ENCODE data around the gene PDIA4. TPM values are rescaled to one million over a fixed set of nuclear protein-coding genes. Genes with fewer than 3 reads are reported as not detected.

Gene PDIA4
- total RNA-seq, 1 donor from 2014 or later: 123 TPM

DNA sequence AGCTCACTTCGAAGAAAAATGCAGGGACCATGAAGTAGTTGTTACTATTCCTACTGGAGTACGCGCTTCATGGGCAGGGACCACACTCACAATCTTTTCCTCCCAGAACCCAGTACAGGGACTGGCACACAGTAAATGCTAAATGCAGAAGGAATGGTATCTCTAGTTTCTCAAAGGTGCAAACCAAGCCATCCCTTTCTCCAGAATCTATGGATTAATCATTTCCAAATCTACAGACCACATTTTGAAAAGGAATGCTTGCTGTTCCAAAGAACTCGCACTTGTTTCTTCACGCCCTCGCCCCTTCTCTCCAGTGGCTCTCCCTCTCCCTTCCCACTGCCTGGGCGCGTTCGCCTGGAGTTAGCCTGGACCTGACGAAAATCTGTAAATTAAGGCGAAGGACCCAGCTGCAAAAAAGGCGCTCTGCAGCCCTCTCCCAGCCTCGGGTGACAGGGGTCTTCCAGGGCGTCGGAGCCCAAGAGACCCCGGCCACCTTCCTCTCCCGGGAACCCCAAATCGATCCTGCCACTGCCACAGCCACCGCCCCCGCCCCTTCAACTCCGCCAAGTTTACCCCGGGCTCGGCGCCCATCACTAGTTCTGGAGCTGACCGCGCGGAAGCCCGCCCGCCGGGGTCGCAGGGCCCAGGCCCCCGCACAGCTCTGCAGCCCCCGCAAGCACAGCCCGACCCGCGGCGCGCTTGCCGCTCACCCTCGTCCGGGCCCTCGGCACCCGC, 527 bp downstream of the PDIA4 start:
- Histone ChIP-seq H3K27me3 (ENCODE audit: low read depth) (no peaks in the 10 kb centered on the region), H3K36me3 (no peaks in the 10 kb centered on the region), H3K9me3 (no peaks in the 10 kb centered on the region), H3K4me3 (peak overlapping the region; percentile 83), H3K4me1 (peaks cover 35% of the 10 kb centered on the region), H3K27ac (peak overlapping the region; percentile 95)
- DNase-seq: no peak
- intact Hi-C loops (cut with DNase I): no loop called here
- TF ChIP-seq, protein P1, sequence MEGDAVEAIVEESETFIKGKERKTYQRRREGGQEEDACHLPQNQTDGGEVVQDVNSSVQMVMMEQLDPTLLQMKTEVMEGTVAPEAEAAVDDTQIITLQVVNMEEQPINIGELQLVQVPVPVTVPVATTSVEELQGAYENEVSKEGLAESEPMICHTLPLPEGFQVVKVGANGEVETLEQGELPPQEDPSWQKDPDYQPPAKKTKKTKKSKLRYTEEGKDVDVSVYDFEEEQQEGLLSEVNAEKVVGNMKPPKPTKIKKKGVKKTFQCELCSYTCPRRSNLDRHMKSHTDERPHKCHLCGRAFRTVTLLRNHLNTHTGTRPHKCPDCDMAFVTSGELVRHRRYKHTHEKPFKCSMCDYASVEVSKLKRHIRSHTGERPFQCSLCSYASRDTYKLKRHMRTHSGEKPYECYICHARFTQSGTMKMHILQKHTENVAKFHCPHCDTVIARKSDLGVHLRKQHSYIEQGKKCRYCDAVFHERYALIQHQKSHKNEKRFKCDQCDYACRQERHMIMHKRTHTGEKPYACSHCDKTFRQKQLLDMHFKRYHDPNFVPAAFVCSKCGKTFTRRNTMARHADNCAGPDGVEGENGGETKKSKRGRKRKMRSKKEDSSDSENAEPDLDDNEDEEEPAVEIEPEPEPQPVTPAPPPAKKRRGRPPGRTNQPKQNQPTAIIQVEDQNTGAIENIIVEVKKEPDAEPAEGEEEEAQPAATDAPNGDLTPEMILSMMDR (IDR thresholded peaks at IDR 0.05): no peak
- ATAC-seq: peak in 1 of 2 donors; percentile 7

DNA sequence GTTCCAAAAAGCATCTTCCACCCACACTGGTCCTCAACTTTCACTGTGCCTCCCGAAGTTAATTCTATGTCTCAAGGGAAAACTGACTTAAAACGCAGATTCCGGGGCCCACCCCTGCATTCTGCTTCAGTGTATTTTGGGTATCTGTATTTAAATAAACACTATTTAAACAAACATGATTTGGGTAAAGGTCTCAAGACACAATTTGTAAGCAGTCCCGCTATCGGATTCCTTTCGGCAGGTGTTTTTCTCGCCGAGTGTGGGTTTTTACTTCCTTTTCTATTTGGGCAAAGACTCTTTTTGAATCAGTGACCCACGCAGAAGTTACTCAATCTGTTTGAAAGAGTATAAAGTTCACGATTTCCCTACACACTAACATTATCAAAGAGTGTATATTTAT, 1.2 kb downstream of the PDIA4 start:
- intact Hi-C loops (cut with DNase I): no loop called here
- TF ChIP-seq, protein P1 (IDR thresholded peaks at IDR 0.05): no peak
- Histone ChIP-seq H3K4me1 (peaks cover 35% of the 10 kb centered on the region), H3K27ac (no peak overlapping the region), H3K4me3 (peak overlapping the region; percentile 83), H3K27me3 (ENCODE audit: low read depth) (no peaks in the 10 kb centered on the region), H3K36me3 (no peaks in the 10 kb centered on the region), H3K9me3 (no peaks in the 10 kb centered on the region)
- ATAC-seq: no peak
- DNase-seq: no peak

DNA sequence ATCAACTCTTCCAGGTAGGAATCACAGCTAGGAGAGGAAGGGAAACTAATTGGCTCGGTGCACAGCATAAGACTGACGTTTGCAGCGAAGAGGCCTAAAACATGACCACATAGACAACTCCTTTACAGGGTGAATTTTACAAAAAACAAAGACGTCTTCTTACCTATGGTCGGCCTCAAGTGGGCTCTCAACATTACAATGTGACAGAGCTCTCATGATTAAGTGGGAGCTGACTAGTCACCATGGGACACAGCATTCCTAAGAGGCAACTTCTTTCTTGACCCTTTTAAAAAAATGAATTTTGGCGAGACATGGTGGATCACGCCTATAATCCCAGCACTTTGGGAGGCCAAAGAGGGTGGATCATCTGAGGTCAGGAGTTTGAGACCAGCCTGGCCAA, 4.6 kb downstream of the PDIA4 start:
- no peaks in the 10 kb centered on the region for H3K27me3 ChIP-seq (ENCODE audit: low read depth)
- DNase-seq: no peak
- no peak overlapping the region for H3K4me3 ChIP-seq
- TF ChIP-seq, protein P1 (IDR thresholded peaks at IDR 0.05): no peak
- no peak for ATAC-seq
- H3K36me3 ChIP-seq: peaks cover 21% of the 10 kb centered on the region
- H3K27ac ChIP-seq: no peak overlapping the region
- peaks cover 29% of the 10 kb centered on the region for H3K4me1 ChIP-seq
- intact Hi-C loops (cut with DNase I): no loop called here
- H3K9me3 ChIP-seq: no peaks in the 10 kb centered on the region

DNA sequence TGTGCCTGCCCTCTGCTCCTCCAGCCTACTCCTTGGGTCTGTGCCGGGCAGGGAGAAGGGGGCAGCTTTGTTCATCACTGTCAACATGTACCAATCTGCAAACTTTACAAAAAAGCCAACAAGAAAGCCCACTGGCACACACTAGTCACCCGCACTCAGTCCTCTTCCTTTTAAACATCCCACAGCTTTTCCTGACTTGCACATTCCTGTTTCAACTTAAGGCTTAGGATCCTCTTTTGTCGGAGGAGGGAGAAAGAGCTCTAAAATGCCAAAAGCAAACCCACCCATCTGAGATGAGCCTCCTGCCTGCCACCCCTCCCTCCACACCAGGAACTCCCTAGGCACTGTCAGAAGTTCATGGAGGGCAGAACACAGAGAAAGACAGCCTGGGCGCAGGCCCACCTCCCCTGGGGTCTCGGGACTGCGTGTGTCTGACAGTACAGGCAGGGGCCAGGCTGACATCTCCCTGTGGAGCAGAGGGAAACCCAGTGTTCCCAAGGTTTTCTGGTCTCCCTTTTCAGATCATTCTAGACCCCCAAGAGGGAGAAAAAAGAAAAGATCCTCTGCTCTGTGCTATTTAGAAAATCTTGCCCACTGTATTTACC, 5.4 kb downstream of the PDIA4 start:
- TF ChIP-seq, protein P1 (IDR thresholded peaks at IDR 0.05): no peak
- DNase-seq: no peak
- intact Hi-C loops (cut with DNase I): no loop called here

DNA sequence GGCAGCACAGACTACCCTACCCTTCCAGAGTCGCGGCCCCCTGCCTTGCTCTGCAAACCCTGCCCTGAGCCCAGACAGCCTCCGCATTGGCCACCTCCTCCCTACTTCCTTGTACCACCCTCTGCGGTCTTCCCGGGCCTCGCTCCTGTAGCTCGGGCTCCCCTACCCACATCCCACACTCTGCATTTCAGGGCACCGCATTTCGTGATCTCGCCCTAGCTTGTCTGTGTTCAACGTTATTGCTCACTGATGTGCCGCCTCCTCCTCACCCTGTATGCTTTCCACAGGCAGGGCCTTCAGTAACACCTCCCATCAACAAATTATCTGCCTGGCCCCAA, 6.6 kb downstream of the PDIA4 start:
- H3K27ac ChIP-seq: no peak overlapping the region
- peaks cover 21% of the 10 kb centered on the region for H3K4me1 ChIP-seq
- TF ChIP-seq, protein P1 (IDR thresholded peaks at IDR 0.05): no peak
- no peak for ATAC-seq
- intact Hi-C loops (cut with DNase I): no loop called here
- H3K9me3 ChIP-seq: no peaks in the 10 kb centered on the region
- no peaks in the 10 kb centered on the region for H3K27me3 ChIP-seq (ENCODE audit: low read depth)
- H3K36me3 ChIP-seq: peaks cover 37% of the 10 kb centered on the region
- DNase-seq: no peak
- H3K4me3 ChIP-seq: no peak overlapping the region

More for the DNA sequence above, 5.4 kb downstream of the PDIA4 start:
- no peak overlapping the region for H3K27ac ChIP-seq
- H3K36me3 ChIP-seq: peaks cover 28% of the 10 kb centered on the region
- no peaks in the 10 kb centered on the region for H3K27me3 ChIP-seq (ENCODE audit: low read depth)
- H3K4me3 ChIP-seq: no peak overlapping the region
- no peaks in the 10 kb centered on the region for H3K9me3 ChIP-seq
- ATAC-seq: no peak
- peaks cover 29% of the 10 kb centered on the region for H3K4me1 ChIP-seq
